WTC11 (cell line): Measurements from ENCODE around the gene RFC2. TPM values are rescaled to one million over a fixed set of nuclear protein-coding genes. Genes with fewer than 3 reads are reported as not detected.

Experiments used
- ATAC-seq: fragments of 200-7000 bp; cut with Tn5 transposase; 2 replicates; pipeline ENCODE4 v1.10.0; 2021; ENCODE audit warnings: mild to moderate bottlenecking, moderate library complexity
- CTCF ChIA-PET: fragments of 300-600 bp; sonication (Branson Sonifier 250); formaldehyde crosslinking; loops from one replicate; lab custom pipeline; 2021; ENCODE audit warnings: antibody characterized with exemption; lab: Charles Lee
- POLR2A ChIA-PET: fragments of 350-600 bp; sonication (Branson Sonifier 250); formaldehyde crosslinking; loops from one replicate; lab custom pipeline; 2021; ENCODE audit warnings: antibody characterized with exemption; lab: Charles Lee
- DNase-seq: peaks from one replicate; pipeline ENCODE4 v3.0.0; 2021; ENCODE audit warnings: low spot score
- H3K27ac Mint-ChIP-seq: 2 replicates; pipeline ENCODE4 v1.8.0; 2021; ENCODE audit warnings: mixed read lengths
- H3K27me3 Mint-ChIP-seq: 2 replicates; pipeline ENCODE4 v1.8.0; 2021; ENCODE audit warnings: low read depth, mild to moderate bottlenecking, moderate library complexity, mixed read lengths
- H3K36me3 Mint-ChIP-seq: 2 replicates; pipeline ENCODE4 v1.8.0; 2021; ENCODE audit warnings: mixed read lengths
- H3K4me1 Mint-ChIP-seq: 2 replicates; pipeline ENCODE4 v1.8.0; 2022; ENCODE audit warnings: mixed read lengths
- H3K4me3 Mint-ChIP-seq: 2 replicates; pipeline ENCODE4 v1.8.0; 2021; ENCODE audit warnings: mild to moderate bottlenecking, moderate library complexity, mixed read lengths
- H3K9me3 Mint-ChIP-seq: 2 replicates; pipeline ENCODE4 v1.8.0; 2021; ENCODE audit warnings: mixed read lengths
- AR ChIP-seq: fragments of 250-450 bp; sonication (Bioruptor Pico); IDR thresholded peaks from 2 replicates; pipeline ENCODE4 v1.9.0; 2021; ENCODE audit warnings: mild to moderate bottlenecking
- ATF6 ChIP-seq: sonication (generic); formaldehyde crosslinking; IDR thresholded peaks from 2 replicates; pipeline ENCODE4 v1.8.1; 2023; ENCODE audit warnings: mild to moderate bottlenecking, missing genetic modification reagents
- CBFB ChIP-seq: sonication (generic); formaldehyde crosslinking; IDR thresholded peaks from 2 replicates; pipeline ENCODE4 v1.8.1; 2022; ENCODE audit warnings: mild to moderate bottlenecking, low read depth, missing genetic modification reagents
- CTCF ChIP-seq: fragments of 200-600 bp; IDR thresholded peaks from 2 replicates; pipeline ENCODE4 v1.8.0; 2022; ENCODE audit warnings: antibody characterized with exemption
- E2F1 ChIP-seq: sonication (generic); formaldehyde crosslinking; IDR thresholded peaks from 2 replicates; pipeline ENCODE4 v1.8.0; 2022; ENCODE audit warnings: mild to moderate bottlenecking, missing genetic modification reagents
- ERG ChIP-seq: fragments of 250-450 bp; sonication (Bioruptor Pico); IDR thresholded peaks from 2 replicates; pipeline ENCODE4 v1.8.0; 2021; ENCODE audit warnings: mild to moderate bottlenecking
- ESRRA ChIP-seq: sonication (generic); formaldehyde crosslinking; IDR thresholded peaks from 2 replicates; pipeline ENCODE4 v1.8.1; 2022; ENCODE audit warnings: mild to moderate bottlenecking, missing genetic modification reagents, borderline replicate concordance
- FOXJ3 ChIP-seq: sonication (generic); formaldehyde crosslinking; IDR thresholded peaks from 2 replicates; pipeline ENCODE4 v1.9.0; 2021; ENCODE audit warnings: missing genetic modification reagents, mild to moderate bottlenecking, borderline replicate concordance
- FOXP1 ChIP-seq: sonication (generic); formaldehyde crosslinking; IDR thresholded peaks from 2 replicates; pipeline ENCODE4 v1.8.0; 2022; ENCODE audit warnings: missing genetic modification reagents, mild to moderate bottlenecking, moderate library complexity, borderline replicate concordance
- GTF2I ChIP-seq: fragments of 250-450 bp; sonication (Bioruptor Pico); conservative IDR thresholded peaks from 2 replicates; pipeline ENCODE4 v1.4.0; 2021; ENCODE audit warnings: mild to moderate bottlenecking
- JAZF1 ChIP-seq: fragments of 250-450 bp; sonication (Bioruptor Pico); IDR thresholded peaks from 2 replicates; pipeline ENCODE4 v1.9.0; 2021; ENCODE audit warnings: moderate library complexity, mild to moderate bottlenecking, inconsistent platforms
- JUN ChIP-seq: sonication (generic); formaldehyde crosslinking; IDR thresholded peaks from 2 replicates; pipeline ENCODE4 v1.8.0; 2023; ENCODE audit warnings: mild to moderate bottlenecking, missing genetic modification reagents
- MLX ChIP-seq: sonication (generic); formaldehyde crosslinking; IDR thresholded peaks from 2 replicates; pipeline ENCODE4 v1.8.1; 2023; ENCODE audit warnings: mild to moderate bottlenecking, missing genetic modification reagents, moderate library complexity
- MYBL2 ChIP-seq: sonication (generic); formaldehyde crosslinking; IDR thresholded peaks from 2 replicates; pipeline ENCODE4 v1.8.1; 2023; ENCODE audit warnings: mild to moderate bottlenecking, moderate library complexity, missing genetic modification reagents
- NR3C1 ChIP-seq: sonication (generic); formaldehyde crosslinking; conservative IDR thresholded peaks from 2 replicates; pipeline ENCODE4 v1.8.1; 2023; ENCODE audit warnings: low read depth, mild to moderate bottlenecking, missing genetic modification reagents
- PRDM15 ChIP-seq: sonication (generic); formaldehyde crosslinking; IDR thresholded peaks from 2 replicates; pipeline ENCODE4 v1.8.0; 2022; ENCODE audit warnings: missing genetic modification reagents
- SP1 ChIP-seq: sonication (generic); formaldehyde crosslinking; conservative IDR thresholded peaks from 2 replicates; pipeline ENCODE4 v1.8.1; 2022; ENCODE audit warnings: missing genetic modification reagents
- ZNF138 ChIP-seq: sonication (generic); formaldehyde crosslinking; conservative IDR thresholded peaks from 2 replicates; pipeline ENCODE4 v1.8.1; 2022; ENCODE audit warnings: mild to moderate bottlenecking, moderate library complexity, missing genetic modification reagents
- ZNF423 ChIP-seq: fragments of 250-450 bp; sonication (Bioruptor Pico); IDR thresholded peaks from 2 replicates; pipeline ENCODE4 v2.1.2; 2022; ENCODE audit warnings: mild to moderate bottlenecking, moderate library complexity
- ZNF671 ChIP-seq: fragments of 250-450 bp; sonication (Bioruptor Pico); IDR thresholded peaks from 2 replicates; pipeline ENCODE4 v1.8.0; 2021; ENCODE audit warnings: mild to moderate bottlenecking
- total RNA-seq: library from RNA; stranded (reverse); gene quantifications from 3 replicates; pipeline ENCODE4 v1.2.3, GENCODE V29; 2021

RFC2 gene
- total RNA-seq, 1 experiment from 2014 or later, result 80.7 TPM

GRCh38 chr7:74275401-74275881 lies 21.2 kb upstream of the RFC2 start:
- peak; percentile 74 for DNase-seq
- POLR2A ChIA-PET, result interaction anchor here (0.6 to 0.9 kb wide), 2 partner anchors 13 to 28 kb away, joined by 3 read pairs; no protein-coding TSS in a partner anchor
- Mint-ChIP-seq H3K27ac (no peak overlapping the region), H3K27me3 (no peaks in the 10 kb centered on the region), H3K4me3 (no peak overlapping the region), H3K36me3 (no peaks in the 10 kb centered on the region), H3K9me3 (no peaks in the 10 kb centered on the region), H3K4me1 (peaks cover 37% of the 10 kb centered on the region)
- TF ChIP-seq MLX (CRISPR knock-in tag) (no peak), GTF2I (CRISPR knock-in tag) (no peak), ZNF138 (CRISPR knock-in tag) (no peak), E2F1 (CRISPR knock-in tag) (no peak), JAZF1 (CRISPR knock-in tag) (no peak), NR3C1 (CRISPR knock-in tag) (no peak), CTCF (peak; percentile 87), ATF6 (CRISPR knock-in tag) (no peak), CBFB (CRISPR knock-in tag) (no peak), FOXJ3 (CRISPR knock-in tag) (no peak), AR (no peak), SP1 (CRISPR knock-in tag) (0 out of 2 replicates have a peak, but pooled peaks have one; percentile 30), ZNF423 (CRISPR knock-in tag) (peak; percentile 76), FOXP1 (CRISPR knock-in tag) (0 out of 2 replicates have a peak, but pooled peaks have one; percentile 38)
- CTCF ChIA-PET, result interaction anchor here (0.5 to 3.2 kb wide), 26 partner anchors 10 to 1702 kb away, joined by 3 to 108 read pairs (median 4); partner anchors contain the start of genes CLIP2 and RFC2
- peak; percentile 74 for ATAC-seq

GRCh38 chr7:74272305-74273038 lies 18.3 kb upstream of the RFC2 start:
- Mint-ChIP-seq H3K27me3 (no peaks in the 10 kb centered on the region), H3K4me1 (peaks cover 26% of the 10 kb centered on the region), H3K27ac (peak overlapping the region; percentile 95), H3K9me3 (no peaks in the 10 kb centered on the region), H3K4me3 (no peak overlapping the region), H3K36me3 (no peaks in the 10 kb centered on the region)
- POLR2A ChIA-PET, result interaction anchor here (1.0 to 1.2 kb wide), 3 partner anchors 12 to 17 kb away, joined by 3 read pairs; partner anchors contain the start of gene CLIP2
- CTCF ChIA-PET, result interaction anchor here (0.7 to 1.6 kb wide), 2 partner anchors 129 to 133 kb away, joined by 5 to 10 read pairs; no protein-coding TSS in a partner anchor
- DNase-seq (peak; percentile 62), ATAC-seq (peak; percentile 62)
- TF ChIP-seq PRDM15 (CRISPR knock-in tag), result no peak
- TF ChIP-seq MYBL2 (CRISPR knock-in tag), result no peak
- no peak for TF ChIP-seq ERG
- TF ChIP-seq JUN, result no peak
- TF ChIP-seq ZNF671 (CRISPR knock-in tag), result no peak
- TF ChIP-seq JAZF1 (CRISPR knock-in tag), result no peak
- TF ChIP-seq ESRRA (CRISPR knock-in tag), result no peak
